Activated CD4-positive, alpha-beta T cell treated with anti-CD3 and anti-CD28 coated beads, Interleukin-2, amount 50 U/mL, for 16 hours (primary cell): ENCODE measurements around the gene ANKRD44.

Experiments
- DNase-seq: peaks from one replicate; pipeline ENCODE4 v3.0.0-alpha.2; 2020

Gene ANKRD44

GRCh38 chr2:197170208-197170607 lies 140.4 kb downstream of the ANKRD44 start:
- DNase-seq, result no peak

- DNase-seq, result peak; percentile 66
Observed at GRCh38 chr2:197168705-197169104, 141.9 kb downstream of the ANKRD44 start.

GRCh38 chr2:197167608-197168314 lies 142.8 kb downstream of the ANKRD44 start:
- DNase-seq, result no peak

- DNase-seq, result no peak
Observed at GRCh38 chr2:197165020-197165419, 145.6 kb downstream of the ANKRD44 start.

- DNase-seq, result no peak
Observed at GRCh38 chr2:197164141-197164754, 146.3 kb downstream of the ANKRD44 start.

- no peak for DNase-seq
Observed at GRCh38 chr2:197163712-197164140, 146.9 kb downstream of the ANKRD44 start.

- DNase-seq, result no peak
Observed at GRCh38 chr2:197161774-197162173, 148.8 kb downstream of the ANKRD44 start.

GRCh38 chr2:197159661-197160211 lies 150.8 kb downstream of the ANKRD44 start:
- peak; percentile 75 for DNase-seq

GRCh38 chr2:197158591-197159550 lies 151.7 kb downstream of the ANKRD44 start:
- peak; percentile 14 for DNase-seq

DNA sequence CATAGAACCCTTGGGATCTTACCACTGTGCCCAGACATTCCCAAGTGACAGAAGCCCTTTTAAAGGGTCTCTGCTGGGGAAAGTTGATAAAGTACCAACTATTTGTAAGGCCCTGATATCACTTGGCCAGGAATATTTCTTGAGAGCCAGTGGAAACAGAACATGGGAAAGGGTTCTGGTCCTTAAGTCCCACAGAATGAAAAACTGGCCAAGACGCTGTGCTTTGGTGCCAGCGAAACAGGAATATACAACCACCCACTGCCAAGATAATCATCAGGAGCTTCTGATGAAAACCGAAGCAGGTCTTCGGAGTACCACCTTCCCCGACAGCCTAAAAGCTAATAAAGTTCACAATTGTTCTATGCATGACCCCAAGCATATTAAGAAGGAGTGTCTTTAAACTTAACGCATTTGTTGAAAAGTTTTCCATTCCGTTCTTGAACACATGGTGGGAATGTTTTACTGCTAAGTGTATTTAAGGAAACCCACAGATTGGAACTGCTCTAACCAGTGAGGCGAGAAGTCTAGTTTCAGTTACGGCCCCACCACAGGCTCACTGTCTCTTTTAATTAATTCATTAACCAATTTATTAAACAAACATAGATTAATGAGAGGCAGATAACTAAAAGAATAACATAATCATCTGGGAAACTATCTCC lies 152.6 kb downstream of the ANKRD44 start:
- no peak for DNase-seq

GRCh38 chr2:197156771-197157170 lies 153.8 kb downstream of the ANKRD44 start:
- DNase-seq, result no peak

GRCh38 chr2:197152451-197153228 lies 157.9 kb downstream of the ANKRD44 start:
- DNase-seq, result no peak

- peak; percentile 15 for DNase-seq
Observed at GRCh38 chr2:197149546-197149945, 161.0 kb downstream of the ANKRD44 start.

- no peak for DNase-seq
Observed at GRCh38 chr2:197148401-197148800, 162.2 kb downstream of the ANKRD44 start.

- no peak for DNase-seq
Observed at GRCh38 chr2:197147942-197148341, 162.6 kb downstream of the ANKRD44 start.

- no peak for DNase-seq
Observed at GRCh38 chr2:197146995-197147394, 163.6 kb downstream of the ANKRD44 start.

GRCh38 chr2:197145471-197146056 lies 165.0 kb downstream of the ANKRD44 start:
- DNase-seq, result peak; percentile 26

DNA sequence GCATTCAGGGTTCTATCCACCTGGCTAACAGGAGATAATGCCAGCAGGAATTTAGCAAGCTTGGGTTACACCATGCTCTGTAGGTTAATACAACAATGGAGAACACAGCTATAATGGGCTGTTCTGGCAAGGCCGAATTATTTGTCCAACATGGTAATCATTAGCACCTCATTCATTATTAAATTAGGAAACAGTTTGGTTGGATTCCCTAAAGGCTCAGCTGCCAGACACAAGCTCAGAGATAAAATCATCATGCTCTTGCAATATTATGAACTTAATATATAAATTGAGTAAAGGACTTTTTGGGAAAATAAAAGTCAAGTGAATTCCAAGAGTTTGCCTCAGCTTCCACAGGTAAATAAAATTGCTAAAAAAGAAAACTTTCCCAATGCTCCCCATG lies 166.4 kb downstream of the ANKRD44 start:
- DNase-seq, result no peak

DNA sequence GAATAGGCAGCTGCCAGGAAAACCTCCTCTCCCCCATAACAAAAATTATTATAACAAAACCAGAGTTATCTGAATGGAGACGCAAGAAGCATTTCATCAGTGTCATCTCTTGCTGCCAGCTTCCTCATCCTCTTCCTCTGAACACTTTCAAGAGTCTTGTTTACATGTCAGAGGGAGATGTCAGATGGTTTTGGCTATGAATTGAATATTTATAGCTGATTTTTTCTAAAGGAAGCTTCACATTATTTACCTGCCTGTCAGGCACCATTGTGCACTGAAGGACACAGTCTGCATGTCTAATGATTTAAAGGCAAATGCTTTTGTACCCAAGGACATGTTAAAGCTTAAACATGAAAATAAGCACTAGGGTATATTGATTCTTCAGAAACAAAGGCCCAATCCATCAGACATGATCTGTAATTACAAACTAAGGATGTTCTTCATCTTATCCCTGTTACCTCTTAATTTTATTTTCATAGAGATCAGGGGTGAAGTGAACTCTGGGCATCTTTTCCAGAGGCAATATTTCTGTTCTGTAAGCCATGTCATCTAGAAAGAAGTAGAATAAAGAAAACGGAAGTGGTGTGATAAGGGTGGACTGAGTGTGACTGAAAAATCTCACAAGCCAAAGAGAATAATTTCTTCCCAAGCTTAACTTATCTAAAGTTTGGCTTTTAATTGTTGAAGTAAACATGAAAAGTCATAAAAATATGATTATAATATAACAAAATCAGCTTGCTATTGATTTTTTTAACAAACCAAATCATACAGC lies 168.7 kb downstream of the ANKRD44 start:
- DNase-seq, result no peak

DNA sequence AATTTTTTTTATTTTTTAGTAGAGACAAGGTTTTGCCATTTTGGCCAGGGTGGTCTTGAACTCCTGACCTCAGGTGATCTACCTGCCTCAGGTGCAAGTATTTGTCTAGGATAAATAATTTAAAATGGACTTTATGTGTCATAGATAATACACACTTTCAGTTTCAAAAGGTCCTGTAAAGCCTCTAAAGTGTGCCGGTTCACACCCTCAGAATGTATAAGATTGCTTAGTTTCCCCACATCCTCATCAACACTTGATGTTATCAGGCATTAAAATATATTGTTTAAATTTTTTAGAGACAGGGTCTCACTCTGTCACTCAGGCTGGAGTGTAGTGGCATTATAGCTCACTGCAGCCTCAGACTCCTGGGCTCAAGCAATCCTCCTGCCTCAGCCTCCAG lies 170.5 kb downstream of the ANKRD44 start:
- DNase-seq, result peak; percentile 20

DNA sequence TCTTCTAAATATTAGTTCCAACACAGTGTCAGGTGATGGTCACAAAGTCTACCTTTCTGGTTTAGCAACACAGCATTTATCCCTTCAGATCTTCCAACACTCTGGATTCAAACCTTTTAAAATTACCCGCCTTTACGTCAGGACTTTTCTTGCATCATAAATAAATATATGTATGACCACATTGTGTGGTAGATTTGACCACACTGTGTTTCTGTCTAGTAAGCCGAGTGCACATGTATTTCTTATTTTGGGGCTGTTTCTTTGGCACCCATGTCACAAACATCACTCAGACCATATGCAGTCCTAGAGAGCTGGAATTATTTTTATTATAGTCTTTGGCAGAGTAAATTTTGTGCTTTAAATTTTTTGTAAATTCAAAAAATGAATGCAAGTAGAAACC lies 172.1 kb downstream of the ANKRD44 start:
- DNase-seq, result peak; percentile 27
